Common myeloid progenitor, CD34-positive (primary cell): ENCODE measurements around the gene CROT.

Experiments
- CTCF ChIA-PET: fragments of 350-600 bp; sonication (Branson Sonifier 250); formaldehyde crosslinking; loops from one replicate; lab custom pipeline; 2021; ENCODE audit warnings: antibody characterized with exemption; lab: Charles Lee
- POLR2A ChIA-PET: fragments of 350-600 bp; sonication (Branson Sonifier 250); formaldehyde crosslinking; loops from one replicate; lab custom pipeline; 2021; ENCODE audit warnings: antibody characterized with exemption; lab: Charles Lee
- DNase-seq, 3 donors: peaks; one replicate each; pipeline versions ENCODE4 v3.0.0 to v3.0.0-alpha.2; 2013
- H3K27ac ChIP-seq, 2 experiments: 1 replicate in 1 of 2; 2 replicates in 1 of 2; pipeline ENCODE4 v1.7.0; 2013; ENCODE audit warnings: inconsistent platforms in 2 of 2, low read length in 2 of 2, mild to moderate bottlenecking in 2 of 2, low read depth in 1 of 2, moderate library complexity in 1 of 2; ENCODE audit not compliant: severe bottlenecking in 2 of 2, insufficient read depth in 1 of 2, poor library complexity in 1 of 2
- H3K27me3 ChIP-seq, 5 experiments: replicated peaks in 2 of 5; 1 replicate in 3 of 5; 2 replicates in 2 of 5; pipeline versions ENCODE4 v1.6.1 to v1.7.0; 2013; ENCODE audit warnings: low read length in 4 of 5, mild to moderate bottlenecking in 2 of 5, moderate library complexity in 2 of 5, inconsistent platforms in 1 of 5; ENCODE audit not compliant: insufficient read depth in 5 of 5, control insufficient read depth in 4 of 5
- H3K36me3 ChIP-seq, 4 experiments: 1 replicate in 2 of 4; 2 replicates in 2 of 4; pipeline versions ENCODE4 v1.6.1 to v1.7.0; 2013; ENCODE audit warnings: low read length in 3 of 4, control low read depth in 1 of 4, mild to moderate bottlenecking in 1 of 4; ENCODE audit not compliant: control insufficient read depth in 4 of 4, insufficient read depth in 4 of 4
- H3K4me1 ChIP-seq, 4 experiments: 1 replicate in 3 of 4; 2 replicates in 1 of 4; pipeline versions ENCODE4 v1.6.1 to v1.7.1; 2013; ENCODE audit warnings: low read length in 3 of 4, mild to moderate bottlenecking in 3 of 4, control low read depth in 1 of 4, inconsistent platforms in 1 of 4, moderate library complexity in 1 of 4; ENCODE audit not compliant: control insufficient read depth in 4 of 4, insufficient read depth in 4 of 4; ENCODE audit errors: control extremely low read depth in 1 of 4
- H3K4me3 ChIP-seq, 7 experiments: 1 replicate in 4 of 7; 2 replicates in 3 of 7; pipeline versions ENCODE4 v1.5.1 to v1.7.0; 2013; ENCODE audit warnings: mild to moderate bottlenecking in 7 of 7, low read length in 6 of 7, moderate library complexity in 6 of 7, inconsistent platforms in 2 of 7, low read depth in 2 of 7, control low read depth in 1 of 7; ENCODE audit not compliant: insufficient read depth in 4 of 7, control insufficient read depth in 1 of 7; ENCODE audit errors: extremely low read depth in 1 of 7
- H3K9me3 ChIP-seq, 5 experiments: 1 replicate in 4 of 5; 2 replicates in 1 of 5; pipeline versions ENCODE4 v1.6.1 to v1.7.1; 2013; ENCODE audit warnings: low read length in 4 of 5, mild to moderate bottlenecking in 2 of 5, inconsistent platforms in 1 of 5, low read depth in 1 of 5, moderate library complexity in 1 of 5; ENCODE audit not compliant: control insufficient read depth in 4 of 5, insufficient read depth in 2 of 5; ENCODE audit errors: control extremely low read depth in 1 of 5
- WGBS: methylation state at CpG from one replicate; pipeline ENCODE4 v1.1.5; 2013; ENCODE audit not compliant: insufficient coverage; 5-methylcytosine and 5-hydroxymethylcytosine counted together

Gene CROT

DNA sequence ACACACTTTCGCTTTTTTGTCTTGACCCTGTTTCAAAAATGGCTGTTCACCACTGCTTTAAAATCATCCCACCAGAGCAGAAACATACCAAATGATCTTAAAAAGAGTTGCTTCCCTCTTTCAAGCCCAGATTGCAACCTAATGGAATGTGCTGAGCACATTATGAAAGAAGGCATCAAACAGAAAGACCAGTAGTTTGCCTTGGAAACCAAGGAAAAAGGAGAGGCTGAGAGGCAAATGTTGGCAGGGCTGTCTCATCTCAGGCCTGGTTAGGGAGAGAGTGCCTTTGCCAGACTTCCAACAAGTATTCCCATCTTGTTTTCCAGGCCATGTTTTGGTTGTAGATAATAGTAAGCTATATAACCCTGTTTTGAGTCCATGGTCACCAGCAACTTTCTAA is 65.7 kb downstream of the CROT start:
- ChIA-PET POLR2A (no interaction called here), CTCF (interaction anchor here (11.4 kb wide), 1 partner anchor 97 kb away, joined by 157 read pairs; no protein-coding TSS in a partner anchor)
- Histone ChIP-seq H3K36me3 (no peaks in the 10 kb centered on the region), H3K4me1 (no peaks in the 10 kb centered on the region), H3K9me3 (peaks cover 0 to 3% (median 0%) of the 10 kb centered on the region in 5 experiments), H3K4me3 (no peak overlapping the region), H3K27ac (no peak overlapping the region), H3K27me3 (no peaks in the 10 kb centered on the region)
- no CpG with 5 or more reads among the region's 1 CpG for WGBS
- no peak for DNase-seq

GRCh38 chr7:87413029-87413428 is 67.6 kb downstream of the CROT start:
- WGBS = no CpG with 5 or more reads among the region's 1 CpG
- ChIA-PET CTCF (interaction anchor here (11.4 kb wide), 1 partner anchor 99 kb away, joined by 157 read pairs; no protein-coding TSS in a partner anchor), POLR2A (no interaction called here)
- H3K27me3 ChIP-seq = peaks cover 0 to 1% (median 0%) of the 10 kb centered on the region in 5 experiments
- H3K36me3 ChIP-seq = no peaks in the 10 kb centered on the region
- H3K9me3 ChIP-seq = no peaks in the 10 kb centered on the region
- no peak for DNase-seq
- H3K4me3 ChIP-seq = no peak overlapping the region
- no peaks in the 10 kb centered on the region for H3K4me1 ChIP-seq
- H3K27ac ChIP-seq = no peak overlapping the region

DNA sequence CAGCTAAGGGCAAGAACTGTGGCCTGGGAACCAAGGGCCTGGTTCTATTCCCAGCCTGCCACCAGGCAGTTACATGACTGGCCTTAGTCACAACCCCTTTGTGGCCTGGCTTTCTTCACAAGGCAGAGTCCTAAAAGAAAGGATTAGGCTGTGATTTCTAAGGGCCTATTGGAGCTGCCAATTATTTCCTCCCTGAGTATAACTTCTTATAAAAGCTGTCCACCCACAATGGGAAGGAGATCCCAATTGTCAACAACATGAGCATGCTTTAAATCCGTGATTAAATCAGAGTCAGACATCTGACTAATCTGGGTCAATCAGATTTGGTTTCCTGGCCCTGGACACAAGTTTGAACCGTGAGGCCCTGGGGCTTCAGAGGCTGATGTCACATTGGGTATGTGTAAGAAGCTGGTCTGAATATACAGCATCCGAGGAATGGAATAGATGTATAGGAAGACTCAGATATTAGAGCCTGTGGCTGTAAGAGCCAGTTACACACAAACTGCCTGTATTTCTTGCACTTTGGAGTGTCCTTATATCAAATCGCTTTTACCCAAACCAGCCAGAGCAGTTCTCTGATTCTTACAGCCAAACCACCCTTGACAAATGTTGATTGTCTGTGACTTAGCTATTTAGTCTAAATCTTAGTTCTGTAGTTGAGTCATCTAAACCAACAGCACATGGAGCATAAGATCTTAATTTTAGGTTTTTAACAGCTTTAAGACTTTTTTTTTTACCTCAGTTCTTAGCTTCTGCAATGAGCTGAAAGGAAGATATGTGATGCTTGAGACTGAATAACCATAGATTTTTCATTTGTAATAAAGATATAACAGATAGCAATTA is 68.7 kb downstream of the CROT start:
- ChIA-PET CTCF (interaction anchor here (0.7 to 11.4 kb wide), 6 partner anchors 22 to 530 kb away, joined by 3 to 157 read pairs (median 4); no protein-coding TSS in a partner anchor), POLR2A (no interaction called here)
- Histone ChIP-seq H3K4me1 (no peaks in the 10 kb centered on the region), H3K4me3 (no peak overlapping the region), H3K36me3 (no peaks in the 10 kb centered on the region), H3K27me3 (peaks cover 0 to 1% (median 0%) of the 10 kb centered on the region in 5 experiments), H3K9me3 (no peaks in the 10 kb centered on the region), H3K27ac (no peak overlapping the region)
- 89% methylated on average over 4 of the region's 4 CpGs for WGBS
- no peak for DNase-seq

- H3K27ac ChIP-seq = no peak overlapping the region
- POLR2A ChIA-PET = no interaction called here
- H3K4me3 ChIP-seq = no peak overlapping the region
- H3K4me1 ChIP-seq = no peaks in the 10 kb centered on the region
- peaks cover 0 to 1% (median 0%) of the 10 kb centered on the region in 5 experiments for H3K27me3 ChIP-seq
- no peaks in the 10 kb centered on the region for H3K9me3 ChIP-seq
- no peaks in the 10 kb centered on the region for H3K36me3 ChIP-seq
- CTCF ChIA-PET = interaction anchor here (0.6 to 11.4 kb wide), 9 partner anchors 22 to 178 kb away, joined by 3 to 157 read pairs (median 4); no protein-coding TSS in a partner anchor
- DNase-seq = no peak
- 67% methylated on average over 1 of the region's 2 CpGs for WGBS
Measured at GRCh38 chr7:87414794-87415188, 69.3 kb downstream of the CROT start.

DNA sequence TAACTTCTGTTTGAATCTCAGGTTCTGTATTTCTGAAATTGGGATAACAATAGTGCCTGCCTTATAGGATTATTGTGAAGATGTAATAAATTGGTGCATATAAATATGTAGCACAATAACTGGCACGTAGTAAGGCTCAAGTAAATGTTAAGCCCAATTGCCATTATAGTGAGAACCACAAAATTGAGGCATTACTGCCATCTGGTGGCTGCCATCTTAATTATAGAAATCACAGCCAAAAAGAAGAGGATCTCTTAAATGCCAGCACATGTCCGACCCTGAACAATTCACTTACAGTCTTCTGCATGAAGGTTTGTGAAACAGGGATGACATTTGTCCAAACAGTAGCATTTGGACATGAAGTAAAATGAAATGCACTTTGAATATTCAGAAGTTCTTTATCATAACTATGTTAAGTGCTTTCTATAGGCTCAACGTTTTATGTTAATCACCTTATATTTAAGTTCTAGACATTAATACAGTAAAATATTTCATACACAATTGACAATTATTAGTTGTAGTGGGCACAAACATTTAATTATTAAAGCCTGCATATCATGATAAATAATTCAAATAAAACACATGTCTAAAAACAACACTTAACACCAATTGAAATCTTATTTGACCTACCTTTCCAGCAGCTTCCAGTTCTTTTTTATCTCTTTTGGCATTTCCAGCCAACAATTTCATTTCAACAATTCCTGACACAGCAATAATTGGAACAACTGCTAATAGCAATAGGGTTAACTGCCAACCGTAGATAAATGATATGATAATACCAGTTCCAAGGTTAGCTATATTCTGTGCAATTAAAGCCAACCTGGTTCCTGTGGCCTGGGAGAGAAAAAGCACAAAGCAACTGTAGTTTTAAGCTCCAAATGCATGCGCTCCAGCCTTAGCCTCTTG is 71.5 kb downstream of the CROT start:
- peak; percentile 62 to 80 (median 69) for DNase-seq
- H3K4me1 ChIP-seq = no peaks in the 10 kb centered on the region
- no peak overlapping the region for H3K27ac ChIP-seq
- CTCF ChIA-PET = interaction anchor here (0.6 to 11.4 kb wide), 23 partner anchors 9 to 554 kb away, joined by 3 to 157 read pairs (median 4); partner anchors contain the start of gene CROT
- POLR2A ChIA-PET = interaction anchor here (0.7 kb wide), 1 partner anchor 502 kb away, joined by 3 read pairs; no protein-coding TSS in a partner anchor
- H3K27me3 ChIP-seq = peaks cover 0 to 1% (median 0%) of the 10 kb centered on the region in 5 experiments
- no peak overlapping the region for H3K4me3 ChIP-seq
- 100% methylated on average over 2 of the region's 5 CpGs for WGBS
- no peaks in the 10 kb centered on the region for H3K36me3 ChIP-seq
- H3K9me3 ChIP-seq = no peaks in the 10 kb centered on the region

GRCh38 chr7:87420173-87420572 is 74.7 kb downstream of the CROT start:
- POLR2A ChIA-PET = no interaction called here
- no peaks in the 10 kb centered on the region for H3K4me1 ChIP-seq
- 93% methylated on average over 2 of the region's 4 CpGs for WGBS
- no peak overlapping the region for H3K4me3 ChIP-seq
- CTCF ChIA-PET = interaction anchor here (0.6 to 11.4 kb wide), 3 partner anchors 13 to 106 kb away, joined by 4 to 157 read pairs (median 5); no protein-coding TSS in a partner anchor
- no peak for DNase-seq
- no peak overlapping the region for H3K27ac ChIP-seq
- peaks cover 0 to 1% (median 0%) of the 10 kb centered on the region in 5 experiments for H3K27me3 ChIP-seq
- H3K36me3 ChIP-seq = no peaks in the 10 kb centered on the region
- no peaks in the 10 kb centered on the region for H3K9me3 ChIP-seq
